Endothelial cell of umbilical vein (primary cell): ENCODE results near the gene UPF2. TPM values are rescaled to one million over a fixed set of nuclear protein-coding genes. Genes with fewer than 3 reads are reported as not detected.

Experiments used
- BruUV-seq: library from RNA; stranded (reverse); fragments of 400-500 nt; replicated peaks from 2 replicates; lab custom pipeline; 2021; lab: Mats Ljungman, UMichigan
- CTCF ChIA-PET: fragments of 300-600, 350-600 bp; sonication (Branson Sonifier 250); formaldehyde crosslinking; loops from one replicate; lab custom pipeline; 2021; ENCODE audit warnings: antibody characterized with exemption, inconsistent platforms; lab: Charles Lee
- POLR2A ChIA-PET: fragments of 300-600, 350-600 bp; sonication (Branson Sonifier 250); formaldehyde crosslinking; loops from one replicate; lab custom pipeline; 2021; ENCODE audit warnings: antibody characterized with exemption, inconsistent platforms; lab: Charles Lee
- DNase-seq: peaks from one replicate; pipeline ENCODE4 v3.0.0-alpha.2; 2011; ENCODE audit warnings: low read depth, low spot score
- FAIRE-seq: peaks from 2 replicates; lab custom pipeline; 2011; peaks lifted over from hg19 to GRCh38; lab: Jason Lieb, UNC
- H2AFZ ChIP-seq: 2 replicates; pipeline ENCODE4 v1.6.0; 2012; ENCODE audit warnings: low read depth, low read length, control low read depth, inconsistent platforms
- H3K27ac ChIP-seq: 2 replicates; pipeline ENCODE4 v1.5.1; 2011; ENCODE audit warnings: low read depth, mild to moderate bottlenecking, control low read depth, low read length, moderate library complexity; ENCODE audit not compliant: insufficient read depth
- H3K27me3 ChIP-seq, 2 experiments: 2 replicates each; pipeline versions ENCODE4 v1.6.0 to v1.6.1; 2011; ENCODE audit warnings: low read length in 2 of 2, mixed read lengths in 1 of 2; ENCODE audit not compliant: control insufficient read depth in 2 of 2, insufficient read depth in 2 of 2
- H3K36me3 ChIP-seq, 2 experiments: 2 replicates in 1 of 2; 3 replicates in 1 of 2; pipeline ENCODE4 v1.5.1; 2011; ENCODE audit warnings: low read length in 2 of 2, mild to moderate bottlenecking in 1 of 2, moderate library complexity in 1 of 2; ENCODE audit not compliant: control insufficient read depth in 2 of 2, insufficient read depth in 2 of 2; ENCODE audit errors: extremely low read depth in 1 of 2
- H3K4me1 ChIP-seq: 3 replicates; pipeline ENCODE4 v1.5.1; 2011; ENCODE audit warnings: mild to moderate bottlenecking, low read length; ENCODE audit not compliant: control insufficient read depth, insufficient read depth; ENCODE audit errors: extremely low read depth
- H3K4me2 ChIP-seq: 2 replicates; pipeline ENCODE4 v1.6.1; 2011; ENCODE audit warnings: low read length, control low read depth, mixed read lengths; ENCODE audit not compliant: insufficient read depth
- H3K4me3 ChIP-seq, 3 experiments: fragments of 200-600 bp in 1 of 3; sonication (generic), shearing (Covaris generic) in 1 of 3; replicated peaks in 1 of 3; 2 replicates each; pipeline ENCODE4 v1.5.1; 2011 to 2016; ENCODE audit warnings: control low read depth in 3 of 3, low read length in 3 of 3, mild to moderate bottlenecking in 2 of 3, inconsistent platforms in 1 of 3, low read depth in 1 of 3, moderate library complexity in 1 of 3; ENCODE audit not compliant: insufficient read depth in 1 of 3
- H3K79me2 ChIP-seq: 2 replicates; pipeline ENCODE4 v1.6.0; 2012; ENCODE audit warnings: low read length, inconsistent platforms; ENCODE audit not compliant: control insufficient read depth, insufficient read depth
- H3K9ac ChIP-seq: replicated peaks from 2 replicates; pipeline ENCODE3; 2011; ENCODE audit warnings: low read length, control low read depth; ENCODE audit not compliant: insufficient read depth; ENCODE audit errors: extremely low read depth
- H3K9me1 ChIP-seq: replicated peaks from 3 replicates; pipeline ENCODE4 v1.6.0; 2011; ENCODE audit warnings: mild to moderate bottlenecking, low read length; ENCODE audit not compliant: control insufficient read depth, insufficient read depth; ENCODE audit errors: extremely low read depth
- H3K9me3 ChIP-seq: replicated peaks from 2 replicates; pipeline ENCODE4 v1.5.1; 2012; ENCODE audit warnings: low read length, inconsistent platforms; ENCODE audit not compliant: control insufficient read depth, insufficient read depth
- H4K20me1 ChIP-seq: replicated peaks from 2 replicates; pipeline ENCODE3; 2011; ENCODE audit warnings: mild to moderate bottlenecking, low read length; ENCODE audit not compliant: control insufficient read depth, insufficient read depth; ENCODE audit errors: extremely low read depth
- CTCF ChIP-seq, 2 donors: IDR thresholded peaks; 1 replicate in 1 of 2; 2 replicates in 1 of 2; pipeline ENCODE4 v1.5.1; 2011; ENCODE audit warnings: low read length in 2 of 2, mild to moderate bottlenecking in 2 of 2, moderate library complexity in 2 of 2, control low read depth in 1 of 2, inconsistent platforms in 1 of 2, low read depth in 1 of 2; ENCODE audit not compliant: insufficient read depth in 1 of 2; ENCODE audit errors: extremely low read depth in 1 of 2
- EZH2 ChIP-seq: IDR thresholded peaks from 2 replicates; pipeline ENCODE4 v1.6.1; 2012; ENCODE audit warnings: borderline replicate concordance, low read depth, mild to moderate bottlenecking, moderate library complexity, low read length, inconsistent platforms; ENCODE audit not compliant: severe bottlenecking
- FOS ChIP-seq: IDR thresholded peaks from 2 replicates; pipeline ENCODE4 v1.6.1; 2011; ENCODE audit warnings: mild to moderate bottlenecking, low read length, moderate library complexity, borderline replicate concordance; ENCODE audit not compliant: insufficient read depth
- GATA2 ChIP-seq: IDR thresholded peaks from 2 replicates; pipeline ENCODE4 v1.7.0; 2011; ENCODE audit warnings: low read depth, mild to moderate bottlenecking, moderate library complexity, mixed read lengths, low read length; ENCODE audit not compliant: insufficient read length, insufficient read depth
- JUN ChIP-seq: IDR thresholded peaks from 2 replicates; pipeline ENCODE4 v1.6.1; 2011; ENCODE audit warnings: borderline replicate concordance, low read depth; ENCODE audit not compliant: insufficient read length, insufficient read depth
- MYC ChIP-seq: IDR thresholded peaks from one replicate; pipeline ENCODE4 v1.6.1; 2011; ENCODE audit warnings: mild to moderate bottlenecking, low read depth, low read length
- POLR2A ChIP-seq: IDR thresholded peaks from 2 replicates; pipeline ENCODE4 v1.6.1; 2012; ENCODE audit warnings: low read depth, mild to moderate bottlenecking, control low read depth, low read length
- POLR2AphosphoS5 ChIP-seq: IDR thresholded peaks from 2 replicates; pipeline ENCODE4 v1.6.1; 2012; ENCODE audit warnings: low read depth, mild to moderate bottlenecking, control low read depth, low read length, moderate library complexity; ENCODE audit not compliant: insufficient read depth
- dilution Hi-C: fragments of 300-500 bp; cut with MboI; formaldehyde crosslinking; loops from one replicate; pipeline ENCODE4 v1.15.0; 2019; ENCODE audit warnings: low sequenced_read_pairs; ENCODE audit not compliant: extremely low pct_ligation_motif_present
- intact Hi-C: fragments of 100-400 bp; cut with micrococcal nuclease; formaldehyde crosslinking; loops from one replicate; pipeline ENCODE4 v1.10.0; 2022
- polyA plus RNA-seq, 4 experiments: library from polyadenylated mRNA; depleted of rRNA in 3 of 4; stranded (reverse) in 3 of 4; unstranded in 1 of 4; fragments of >200 nt; gene quantifications; 2 replicates each; pipeline versions ENCODE4 v1.2.1 to v1.2.3, GENCODE V29; 2011 to 2012; ENCODE audit warnings: missing spikeins in 1 of 4
- total RNA-seq: library from RNA; stranded (reverse); gene quantifications from 2 replicates; pipeline ENCODE4 v1.2.3, GENCODE V29; 2021
- TF ChIP-seq, protein P1 (sequence below): IDR thresholded peaks from 2 replicates; pipeline ENCODE4 v1.6.1; 2011; ENCODE audit not compliant: insufficient read depth, insufficient read length

UPF2 gene
- total and polyA plus RNA-seq, 2 donors (not counting 3 experiments of a cell fraction or from before 2014, with no cell fraction given): 4.8 to 27.7 TPM

GRCh38 chr10:11881030-11881476 lies 161.6 kb downstream of the UPF2 start:
- POLR2A ChIA-PET: no interaction called here
- no peak overlapping the region for H3K4me2 ChIP-seq

More at GRCh38 chr10:11881030-11881476, 161.6 kb downstream of the UPF2 start:
- Histone ChIP-seq H3K4me3 (no peak overlapping the region), H3K9me3 (no peaks in the 10 kb centered on the region), H3K79me2 (no peaks in the 10 kb centered on the region), H3K4me1 (no peaks in the 10 kb centered on the region), H3K27ac (no peak overlapping the region), H2AFZ (no peak overlapping the region), H3K9ac (no peak overlapping the region), H4K20me1 (no peaks in the 10 kb centered on the region), H3K9me1 (no peaks in the 10 kb centered on the region), H3K36me3 (no peaks in the 10 kb centered on the region), H3K27me3 (no peaks in the 10 kb centered on the region)
- FAIRE-seq (no peak), DNase-seq (no peak)
- intact Hi-C loops: no loop called here
- CTCF ChIA-PET: interaction anchor here (0.8 kb wide), 1 partner anchor 61 kb away, joined by 3 read pairs; no protein-coding TSS in a partner anchor
- BruUV-seq: no TSS peak
- dilution Hi-C loops: no loop called here
- TF ChIP-seq JUN (no peak), GATA2 (no peak), POLR2A (no peak), POLR2AphosphoS5 (no peak), CTCF (IDR thresholded peaks at IDR 0.05; ENCODE audit: extremely low read depth in 1 of 2, insufficient read depth in 1 of 2, low read depth in 1 of 2, low read length in 2 of 2) (no peak), MYC (no peak), EZH2 (no peak), FOS (no peak)
- TF ChIP-seq, protein P1, sequence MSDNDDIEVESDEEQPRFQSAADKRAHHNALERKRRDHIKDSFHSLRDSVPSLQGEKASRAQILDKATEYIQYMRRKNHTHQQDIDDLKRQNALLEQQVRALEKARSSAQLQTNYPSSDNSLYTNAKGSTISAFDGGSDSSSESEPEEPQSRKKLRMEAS: no peak
